HG02852 (cell line): ENCODE results near the gene PTPRZ1.

Experiments
- ATAC-seq: cut with Tn5 transposase; IDR thresholded peaks from one replicate; pipeline ENCODE4 v1.9.1; 2021; ENCODE audit warnings: mild to moderate bottlenecking, moderate library complexity; ENCODE audit not compliant: unreplicated experiment

PTPRZ1 gene

DNA sequence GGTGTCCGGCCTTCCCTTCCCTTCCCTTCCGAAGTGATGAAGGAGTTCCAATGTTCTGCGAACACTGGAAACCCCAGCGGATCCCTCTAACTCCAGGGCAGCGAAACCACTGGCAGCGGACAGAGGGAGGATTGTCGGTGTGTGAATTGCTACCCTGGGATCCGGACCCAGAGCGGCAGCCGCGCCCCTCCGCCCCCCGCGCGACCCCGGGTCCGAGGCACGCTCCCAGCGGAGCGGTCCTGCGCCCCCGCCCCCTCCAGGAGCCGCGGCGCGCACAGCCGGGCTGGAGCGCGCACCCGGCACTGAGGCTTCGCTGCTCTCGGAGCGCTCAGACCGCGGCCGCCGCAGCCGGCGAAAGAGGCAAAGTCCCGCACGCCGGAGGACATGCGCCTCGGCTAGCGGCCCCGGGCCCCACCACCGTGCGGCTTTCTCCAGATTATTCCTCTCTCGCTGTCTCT is at the start of gene PTPRZ1:
TSS of gene PTPRZ1 (plus strand) at position 331 of the 458 bp plus-strand sequence. CDS start 339 bp downstream, outside the sequence.
- no peak for ATAC-seq

DNA sequence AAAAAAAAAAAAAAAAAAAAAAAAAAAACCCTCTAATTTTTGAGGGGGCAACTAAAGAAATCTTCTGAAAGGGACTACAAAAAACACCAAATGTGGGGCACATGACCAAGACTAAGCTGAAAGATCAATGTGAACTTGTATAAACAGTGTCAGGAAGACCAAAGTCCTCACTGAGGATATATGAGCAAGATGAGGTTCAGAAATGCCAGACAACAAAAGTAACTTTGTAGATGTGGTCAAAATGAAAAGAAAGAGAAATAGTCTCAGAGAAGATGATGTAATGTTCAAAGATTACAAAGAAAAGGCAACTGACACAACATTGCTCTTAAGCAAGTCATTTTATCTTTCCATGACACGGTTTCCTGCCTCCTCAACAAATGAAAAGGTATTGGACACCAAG is 48.7 kb upstream of the PTPRZ1 start:
- no peak for ATAC-seq

- ATAC-seq = no peak
Measured at GRCh38 chr7:121831351-121831750, 41.6 kb upstream of the PTPRZ1 start.

DNA sequence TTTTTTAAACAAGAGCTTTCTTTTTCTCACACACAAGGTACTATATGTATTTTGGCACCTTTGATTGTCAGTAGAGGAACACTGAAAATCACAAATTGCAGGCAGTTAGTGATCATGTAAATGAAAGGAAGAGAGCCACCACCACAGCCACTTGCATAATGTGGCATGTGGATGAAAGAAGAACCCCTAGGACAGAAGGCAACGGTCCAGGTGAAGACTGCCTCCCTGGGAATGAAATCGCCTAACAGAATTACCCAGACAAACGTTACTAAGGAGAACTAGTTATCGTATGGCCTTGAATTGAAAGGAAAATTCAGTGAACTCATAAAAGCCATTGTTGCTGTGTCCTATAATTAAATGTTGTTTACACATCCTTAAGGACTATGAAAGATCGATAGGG is 41.2 kb upstream of the PTPRZ1 start:
- ATAC-seq = no peak

- no peak for ATAC-seq
Measured at GRCh38 chr7:121832347-121832746, 40.6 kb upstream of the PTPRZ1 start.

DNA sequence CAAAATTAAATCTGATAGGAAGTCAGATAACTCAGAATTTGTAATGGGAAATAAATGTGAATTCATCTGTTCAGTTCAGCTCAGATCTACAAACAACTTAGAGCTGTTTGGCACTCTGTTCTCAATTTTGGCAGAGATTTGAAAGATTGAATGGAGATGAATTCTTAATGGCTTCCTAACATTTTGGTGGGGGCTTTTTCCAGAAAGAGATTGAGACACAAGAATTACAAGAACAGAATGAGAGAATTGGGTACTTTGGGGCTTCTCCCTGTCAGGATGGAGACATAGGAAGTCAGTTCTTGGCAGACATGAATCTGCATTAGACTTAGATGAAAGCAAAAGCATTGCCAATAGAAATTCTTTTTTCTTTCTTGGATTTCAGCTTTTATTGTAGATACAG is 39.0 kb upstream of the PTPRZ1 start:
- ATAC-seq = no peak

- no peak for ATAC-seq
Measured at GRCh38 chr7:121837462-121837861, 35.5 kb upstream of the PTPRZ1 start.

GRCh38 chr7:121847041-121847440 is 25.9 kb upstream of the PTPRZ1 start:
- no peak for ATAC-seq

DNA sequence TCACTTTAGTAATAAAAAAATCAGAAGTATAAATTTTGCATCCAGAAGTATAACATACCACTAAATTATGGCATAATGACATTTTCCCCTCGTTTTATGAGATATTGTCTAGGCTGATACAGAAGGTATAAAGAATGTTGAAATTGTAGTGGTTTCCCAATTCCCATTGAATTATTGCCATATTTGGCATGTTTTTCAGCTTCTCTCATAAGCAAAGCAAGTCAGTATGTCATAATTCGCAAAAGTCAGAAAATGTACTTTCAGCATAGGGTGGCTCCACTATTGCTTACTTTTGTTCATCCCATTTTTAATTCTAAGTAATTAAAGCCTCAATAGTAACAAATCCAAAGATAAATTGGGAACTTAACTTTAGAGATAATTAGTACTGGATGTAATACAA is 19.7 kb upstream of the PTPRZ1 start:
- ATAC-seq = no peak

GRCh38 chr7:121860953-121861352 is 12.0 kb upstream of the PTPRZ1 start:
- ATAC-seq = no peak

GRCh38 chr7:121862591-121862990 is 10.4 kb upstream of the PTPRZ1 start:
- ATAC-seq = no peak

- no peak for ATAC-seq
Measured at GRCh38 chr7:121871188-121871587, 1.8 kb upstream of the PTPRZ1 start.

GRCh38 chr7:121873289-121874194 is 581 bp downstream of the PTPRZ1 start:
- no peak for ATAC-seq

GRCh38 chr7:121874298-121874697 is 1.3 kb downstream of the PTPRZ1 start:
- no peak for ATAC-seq

GRCh38 chr7:121875203-121875602 is 2.2 kb downstream of the PTPRZ1 start:
- ATAC-seq = no peak

- ATAC-seq = no peak
Measured at GRCh38 chr7:121876656-121877500, 3.9 kb downstream of the PTPRZ1 start.

DNA sequence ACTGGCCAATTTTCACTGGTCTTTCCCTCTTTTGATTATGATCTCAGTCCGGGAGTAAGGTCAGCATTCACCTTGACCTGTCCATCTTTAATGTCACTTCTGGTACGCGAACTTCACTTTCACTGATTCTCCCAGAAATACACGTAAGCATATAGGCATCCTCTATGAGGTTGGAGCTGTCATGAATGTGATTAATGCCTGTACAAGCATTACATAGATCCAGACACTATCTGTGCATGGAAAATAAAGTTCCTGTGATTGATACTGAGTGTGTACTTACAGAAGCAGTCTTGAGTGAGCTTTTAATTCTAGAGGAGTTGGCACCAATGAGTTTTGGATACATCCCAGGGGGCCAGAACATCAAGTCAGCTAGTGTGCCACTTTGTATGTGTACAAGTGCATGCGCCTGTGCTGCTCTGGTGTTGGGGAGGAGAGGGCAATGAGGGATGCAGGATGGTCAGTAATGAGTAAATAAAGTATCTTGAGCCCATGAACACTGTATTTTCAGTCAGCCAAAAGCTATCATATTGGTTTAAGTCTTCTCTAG is 6.0 kb downstream of the PTPRZ1 start:
- ATAC-seq = no peak

DNA sequence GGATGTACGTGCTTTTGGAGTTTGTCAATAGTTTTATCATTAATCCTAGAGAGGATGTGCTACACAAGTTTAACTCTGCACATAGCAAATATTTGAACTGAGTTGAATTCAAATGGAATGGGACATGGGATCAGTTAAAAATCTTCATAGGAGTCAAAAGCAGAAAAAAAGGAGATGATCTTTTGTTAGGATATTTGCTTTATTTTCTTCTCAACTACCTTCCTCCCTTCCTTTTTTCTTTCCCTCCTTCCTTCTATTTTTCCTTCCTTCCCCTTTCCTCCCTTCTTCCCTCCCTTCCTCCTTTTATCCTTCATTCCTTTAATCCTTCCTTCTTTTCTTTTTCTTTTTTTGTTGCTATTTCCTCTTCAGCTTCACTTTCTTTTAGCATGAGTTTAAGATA is 6.6 kb downstream of the PTPRZ1 start:
- no peak for ATAC-seq

GRCh38 chr7:121882731-121883130 is 9.8 kb downstream of the PTPRZ1 start:
- no peak for ATAC-seq

- no peak for ATAC-seq
Measured at GRCh38 chr7:121885166-121885920, 12.4 kb downstream of the PTPRZ1 start.

GRCh38 chr7:121887634-121888033 is 14.7 kb downstream of the PTPRZ1 start:
- no peak for ATAC-seq
